Gastrocnemius medialis (tissue), 4 donors: ENCODE measurements around the gene ADAM22. TPM values are rescaled to one million over a fixed set of nuclear protein-coding genes. Genes with fewer than 3 reads are reported as not detected.

Experiments
- ATAC-seq, 2 donors: fragments of 150-250 bp; one replicate each; pipeline ENCODE4 v1.9.1; 2016
- DNase-seq, 2 donors: peaks; one replicate each; pipeline ENCODE4 v3.0.0-alpha.2; 2019
- H3K27ac ChIP-seq, 4 donors: fragments of 200-600 bp; sonication (generic); 1 replicate in 1 of 4; 2 replicates in 3 of 4; pipeline ENCODE4 v1.5.1; 2016 to 2018; ENCODE audit warnings: mild to moderate bottlenecking in 2 of 4, moderate library complexity in 1 of 4
- H3K27me3 ChIP-seq, 3 donors: fragments of 200-600 bp; sonication (generic) in 2 of 3; 1 replicate in 1 of 3; 2 replicates in 2 of 3; pipeline versions ENCODE4 v1.5.1 to v1.6.0; 2016 to 2019; ENCODE audit warnings: mild to moderate bottlenecking in 1 of 3, moderate library complexity in 1 of 3
- H3K36me3 ChIP-seq, 2 donors: fragments of 200-600 bp; sonication (generic) in 1 of 2; one replicate each; pipeline ENCODE4 v1.5.1; 2017 to 2018
- H3K4me1 ChIP-seq, 2 donors: fragments of 200-600 bp; sonication (generic) in 1 of 2; one replicate each; pipeline ENCODE4 v1.5.1; 2016 to 2017; ENCODE audit warnings: mild to moderate bottlenecking in 2 of 2
- H3K4me3 ChIP-seq, 4 donors: fragments of 200-600 bp; sonication (generic) in 3 of 4; 1 replicate in 1 of 4; 2 replicates in 3 of 4; pipeline ENCODE4 v1.5.1; 2016 to 2019; ENCODE audit warnings: mild to moderate bottlenecking in 2 of 4
- H3K9me3 ChIP-seq, 3 donors: fragments of 200-600 bp; sonication (generic) in 2 of 3; 1 replicate in 1 of 3; 2 replicates in 2 of 3; pipeline ENCODE4 v1.5.1; 2016 to 2019
- POLR2A ChIP-seq, 2 donors: fragments of 450-650 bp; IDR thresholded peaks; one replicate each; pipeline ENCODE4 v1.6.1; 2017; ENCODE audit warnings: antibody characterized with exemption in 2 of 2, mild to moderate bottlenecking in 2 of 2, moderate library complexity in 2 of 2
- in situ Hi-C, 4 donors: fragments of 200-750 bp; cut with MboI; loops; one replicate each; pipeline versions ENCODE4 v1.15.0 to v1.8.0; 2017; ENCODE audit warnings: low sequenced_read_pairs in 4 of 4
- intact Hi-C: fragments of 100-400 bp; cut with DNase I; formaldehyde crosslinking; loops from one replicate; pipeline ENCODE4 v1.15.1; 2023; ENCODE audit warnings: low total_unique reads
- total RNA-seq, 4 donors: library from RNA; depleted of rRNA; stranded (reverse); fragments of >200 nt; gene quantifications; one replicate each; pipeline versions ENCODE4 v1.1.0 to v1.2.3, GENCODE V29; 2016
- TF ChIP-seq, protein P1 (sequence below), 5 experiments: fragments of 450-650 bp in 3 of 5; fragments of 200-600 bp in 2 of 5; sonication (generic) in 2 of 5; IDR thresholded peaks in 4 of 5; conservative IDR thresholded peaks in 1 of 5; 1 replicate in 4 of 5; 2 replicates in 1 of 5; pipeline ENCODE4 v1.5.1; 2016 to 2019; ENCODE audit warnings: antibody characterized with exemption in 5 of 5, mild to moderate bottlenecking in 3 of 5, moderate library complexity in 3 of 5

ADAM22 gene
- total RNA-seq, 4 donors from 2014 or later = 0.07 to 0.31 (median 0.14) TPM

GRCh38 chr7:88204525-88205110 lies 270.6 kb downstream of the ADAM22 start:
- Histone ChIP-seq H3K27ac (no peak overlapping the region), H3K27me3 (no peaks in the 10 kb centered on the region), H3K36me3 (peaks cover 0 to 63% of the 10 kb centered on the region in 2 donors), H3K9me3 (no peaks in the 10 kb centered on the region), H3K4me3 (no peak overlapping the region), H3K4me1 (no peaks in the 10 kb centered on the region)
- TF ChIP-seq, protein P1, sequence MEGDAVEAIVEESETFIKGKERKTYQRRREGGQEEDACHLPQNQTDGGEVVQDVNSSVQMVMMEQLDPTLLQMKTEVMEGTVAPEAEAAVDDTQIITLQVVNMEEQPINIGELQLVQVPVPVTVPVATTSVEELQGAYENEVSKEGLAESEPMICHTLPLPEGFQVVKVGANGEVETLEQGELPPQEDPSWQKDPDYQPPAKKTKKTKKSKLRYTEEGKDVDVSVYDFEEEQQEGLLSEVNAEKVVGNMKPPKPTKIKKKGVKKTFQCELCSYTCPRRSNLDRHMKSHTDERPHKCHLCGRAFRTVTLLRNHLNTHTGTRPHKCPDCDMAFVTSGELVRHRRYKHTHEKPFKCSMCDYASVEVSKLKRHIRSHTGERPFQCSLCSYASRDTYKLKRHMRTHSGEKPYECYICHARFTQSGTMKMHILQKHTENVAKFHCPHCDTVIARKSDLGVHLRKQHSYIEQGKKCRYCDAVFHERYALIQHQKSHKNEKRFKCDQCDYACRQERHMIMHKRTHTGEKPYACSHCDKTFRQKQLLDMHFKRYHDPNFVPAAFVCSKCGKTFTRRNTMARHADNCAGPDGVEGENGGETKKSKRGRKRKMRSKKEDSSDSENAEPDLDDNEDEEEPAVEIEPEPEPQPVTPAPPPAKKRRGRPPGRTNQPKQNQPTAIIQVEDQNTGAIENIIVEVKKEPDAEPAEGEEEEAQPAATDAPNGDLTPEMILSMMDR (IDR thresholded peaks at IDR 0.05 in 4 of 5, conservative IDR thresholded peaks at IDR 0.05 in 1 of 5) = no peak
- no peak for TF ChIP-seq POLR2A (IDR thresholded peaks at IDR 0.05)
- intact Hi-C loops (no loop called here), in situ Hi-C loops (loop anchor here in 1 of 4 donors (25.0 kb wide), 1 partner anchor 317 kb away; the partner anchor contains the start of genes DBF4 and SLC25A40)
- ATAC-seq (no peak), DNase-seq (no peak)

- Histone ChIP-seq H3K27ac (no peak overlapping the region), H3K4me1 (no peaks in the 10 kb centered on the region), H3K36me3 (peaks cover 0 to 67% of the 10 kb centered on the region in 2 donors), H3K4me3 (no peak overlapping the region), H3K9me3 (no peaks in the 10 kb centered on the region), H3K27me3 (no peaks in the 10 kb centered on the region)
- ATAC-seq (no peak), DNase-seq (no peak)
- in situ Hi-C loops (loop anchor here in 1 of 4 donors (25.0 kb wide), 1 partner anchor 318 kb away; the partner anchor contains the start of genes DBF4 and SLC25A40), intact Hi-C loops (no loop called here)
- TF ChIP-seq, protein P1 (IDR thresholded peaks at IDR 0.05 in 4 of 5, conservative IDR thresholded peaks at IDR 0.05 in 1 of 5) = no peak
- TF ChIP-seq POLR2A (IDR thresholded peaks at IDR 0.05) = no peak
Measured at GRCh38 chr7:88205179-88205578, 271.1 kb downstream of the ADAM22 start.

DNA sequence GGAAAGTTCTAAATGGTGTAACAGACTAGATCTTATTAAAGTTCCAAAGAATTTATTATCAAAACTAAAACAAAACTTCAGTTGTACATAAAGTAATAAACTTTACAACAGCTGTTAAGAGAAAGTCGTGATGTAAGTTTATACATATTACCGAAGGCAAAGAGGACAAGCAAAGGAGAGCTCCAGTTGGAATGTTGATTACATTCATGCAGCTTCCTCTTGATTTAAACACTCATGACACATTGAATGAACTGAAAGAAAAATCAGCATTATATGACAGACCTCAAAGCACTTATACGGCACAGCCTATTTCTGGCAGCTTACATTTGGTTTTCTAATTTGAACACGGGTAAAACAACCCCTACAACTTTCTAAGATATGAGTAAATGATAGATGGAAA lies 272.2 kb downstream of the ADAM22 start:
- peaks cover 0 to 67% of the 10 kb centered on the region in 2 donors for H3K36me3 ChIP-seq
- H3K27me3 ChIP-seq = no peaks in the 10 kb centered on the region
- H3K9me3 ChIP-seq = no peaks in the 10 kb centered on the region
- no peak overlapping the region for H3K27ac ChIP-seq
- DNase-seq = no peak
- H3K4me3 ChIP-seq = no peak overlapping the region
- in situ Hi-C loops = loop anchor here in 1 of 4 donors (25.0 kb wide), 1 partner anchor 319 kb away; the partner anchor contains the start of genes DBF4 and SLC25A40
- intact Hi-C loops = no loop called here
- H3K4me1 ChIP-seq = no peaks in the 10 kb centered on the region
- ATAC-seq = no peak
- TF ChIP-seq, protein P1 (IDR thresholded peaks at IDR 0.05 in 4 of 5, conservative IDR thresholded peaks at IDR 0.05 in 1 of 5) = no peak
- no peak for TF ChIP-seq POLR2A (IDR thresholded peaks at IDR 0.05)

GRCh38 chr7:88208521-88208920 lies 274.5 kb downstream of the ADAM22 start:
- Histone ChIP-seq H3K36me3 (peaks cover 2 to 61% of the 10 kb centered on the region in 2 donors), H3K9me3 (no peaks in the 10 kb centered on the region), H3K4me1 (no peaks in the 10 kb centered on the region), H3K27ac (no peak overlapping the region), H3K4me3 (no peak overlapping the region), H3K27me3 (no peaks in the 10 kb centered on the region)
- DNase-seq (no peak), ATAC-seq (no peak)
- intact Hi-C loops = no loop called here
- in situ Hi-C loops = loop anchor here in 1 of 4 donors (25.0 kb wide), 1 partner anchor 321 kb away; the partner anchor contains the start of genes DBF4 and SLC25A40
- no peak for TF ChIP-seq POLR2A (IDR thresholded peaks at IDR 0.05)
- TF ChIP-seq, protein P1 (IDR thresholded peaks at IDR 0.05 in 4 of 5, conservative IDR thresholded peaks at IDR 0.05 in 1 of 5) = no peak
